H1 (cell line): Measurements from ENCODE around the gene GRK3. TPM values are rescaled to one million over a fixed set of nuclear protein-coding genes. Genes with fewer than 3 reads are reported as not detected.

ENCODE experiments used
- CTCF ChIA-PET: fragments of 300-600 bp; sonication (Branson Sonifier 250); formaldehyde crosslinking; loops from one replicate; lab custom pipeline; 2021; ENCODE audit not compliant: partially characterized antibody; lab: Charles Lee
- POLR2A ChIA-PET: fragments of 300-600 bp; sonication (Branson Sonifier 250); formaldehyde crosslinking; loops from one replicate; lab custom pipeline; 2021; ENCODE audit warnings: inconsistent platforms; ENCODE audit not compliant: partially characterized antibody; lab: Charles Lee
- DNase-seq, 2 experiments: peaks; one replicate each; pipeline versions ENCODE4 v3.0.0 to v3.0.0-alpha.2; 2010 to 2022; ENCODE audit warnings: low spot score in 2 of 2, low read depth in 1 of 2, mixed read lengths in 1 of 2
- FAIRE-seq: peaks from 2 replicates; lab custom pipeline; 2011; peaks lifted over from hg19 to GRCh38; lab: Jason Lieb, UNC
- H2AFZ ChIP-seq: 2 replicates; pipeline ENCODE4 v1.8.1; 2012; ENCODE audit warnings: low read length, inconsistent platforms
- H2AK5ac ChIP-seq: 2 replicates; pipeline ENCODE4 v1.6.1; 2013; ENCODE audit warnings: low read depth, low read length
- H2BK120ac ChIP-seq: replicated peaks from 2 replicates; pipeline ENCODE3; 2013; ENCODE audit warnings: low read depth, low read length, inconsistent platforms
- H2BK12ac ChIP-seq: 2 replicates; pipeline ENCODE4 v1.6.1; 2013; ENCODE audit warnings: low read depth, low read length
- H2BK15ac ChIP-seq: 2 replicates; pipeline ENCODE4 v1.6.1; 2013; ENCODE audit warnings: low read length
- H2BK20ac ChIP-seq: 2 replicates; pipeline ENCODE4 v1.6.1; 2013; ENCODE audit warnings: low read length
- H2BK5ac ChIP-seq: 2 replicates; pipeline ENCODE4 v1.6.1; 2013; ENCODE audit warnings: low read depth, low read length
- H3K14ac ChIP-seq: 2 replicates; pipeline ENCODE4 v1.6.1; 2013; ENCODE audit warnings: inconsistent platforms; ENCODE audit not compliant: insufficient read length
- H3K18ac ChIP-seq: 2 replicates; pipeline ENCODE4 v1.6.1; 2013; ENCODE audit warnings: low read length; ENCODE audit errors: extremely low read depth
- H3K23ac ChIP-seq: 2 replicates; pipeline ENCODE4 v1.6.1; 2013; ENCODE audit warnings: inconsistent platforms; ENCODE audit not compliant: insufficient read length
- H3K23me2 ChIP-seq: 2 replicates; pipeline ENCODE4 v1.6.1; 2013; ENCODE audit warnings: low read depth, low read length
- H3K27ac ChIP-seq: 2 replicates; pipeline ENCODE4 v1.6.1; 2011; ENCODE audit warnings: low read depth, low read length, inconsistent platforms
- H3K27me3 ChIP-seq, 4 experiments: replicated peaks in 1 of 4; 1 replicate in 1 of 4; 2 replicates in 3 of 4; pipeline versions ENCODE4 v1.6.1 to v1.8.1; 2011 to 2013; ENCODE audit warnings: low read length in 3 of 4, mild to moderate bottlenecking in 3 of 4, inconsistent platforms in 2 of 4, mixed read lengths in 2 of 4, moderate library complexity in 1 of 4; ENCODE audit not compliant: control insufficient read depth in 3 of 4, insufficient read depth in 3 of 4; ENCODE audit errors: extremely low read depth in 1 of 4
- H3K36me3 ChIP-seq, 4 experiments: 2 replicates each; pipeline versions ENCODE4 v1.6.1 to v1.8.1; 2011 to 2013; ENCODE audit warnings: mild to moderate bottlenecking in 4 of 4, low read length in 3 of 4, moderate library complexity in 2 of 4, control low read depth in 1 of 4, inconsistent platforms in 1 of 4; ENCODE audit not compliant: insufficient read depth in 4 of 4, control insufficient read depth in 2 of 4
- H3K4ac ChIP-seq: replicated peaks from 2 replicates; pipeline ENCODE3; 2013; ENCODE audit warnings: low read length, low read depth, mixed read lengths, inconsistent platforms; ENCODE audit not compliant: insufficient read length
- H3K4me1 ChIP-seq, 4 experiments: replicated peaks in 1 of 4; 1 replicate in 1 of 4; 2 replicates in 3 of 4; pipeline versions ENCODE4 v1.6.1 to v1.8.1; 2011 to 2013; ENCODE audit warnings: low read length in 3 of 4, inconsistent platforms in 2 of 4, mixed read lengths in 1 of 4; ENCODE audit not compliant: insufficient read depth in 4 of 4, control insufficient read depth in 3 of 4
- H3K4me2 ChIP-seq, 2 experiments: 2 replicates each; pipeline versions ENCODE4 v1.6.1 to v1.8.1; 2011 to 2013; ENCODE audit warnings: low read depth in 2 of 2, low read length in 2 of 2, control low read depth in 1 of 2, inconsistent platforms in 1 of 2, mild to moderate bottlenecking in 1 of 2; ENCODE audit not compliant: insufficient read depth in 1 of 2
- H3K4me3 ChIP-seq, 4 experiments: fragments of 200-600, 300-600 bp in 1 of 4; sonication (generic), shearing (Covaris generic), sonication (Bioruptor Twin) in 1 of 4; 2 replicates each; pipeline versions ENCODE4 v1.5.1 to v1.8.1; 2011 to 2016; ENCODE audit warnings: low read length in 4 of 4, low read depth in 3 of 4, control low read depth in 2 of 4, inconsistent platforms in 2 of 4, mild to moderate bottlenecking in 2 of 4, mixed read lengths in 1 of 4, moderate library complexity in 1 of 4; ENCODE audit not compliant: insufficient read depth in 2 of 4; ENCODE audit errors: extremely low read depth in 1 of 4
- H3K56ac ChIP-seq: replicated peaks from 2 replicates; pipeline ENCODE3; 2013; ENCODE audit warnings: low read depth, mild to moderate bottlenecking, mixed read lengths, low read length, inconsistent platforms; ENCODE audit not compliant: insufficient read length
- H3K79me1 ChIP-seq: 2 replicates; pipeline ENCODE4 v1.6.1; 2013; ENCODE audit warnings: low read depth, low read length, control low read depth
- H3K79me2 ChIP-seq, 2 experiments: 2 replicates each; pipeline versions ENCODE4 v1.6.1 to v1.8.1; 2012 to 2013; ENCODE audit warnings: low read length in 2 of 2, mild to moderate bottlenecking in 2 of 2, inconsistent platforms in 1 of 2; ENCODE audit not compliant: insufficient read depth in 2 of 2, control insufficient read depth in 1 of 2
- H3K9ac ChIP-seq, 4 experiments: replicated peaks in 1 of 4; 1 replicate in 1 of 4; 2 replicates in 3 of 4; pipeline versions ENCODE4 v1.6.1 to v1.8.1; 2011 to 2013; ENCODE audit warnings: low read depth in 3 of 4, low read length in 3 of 4, control low read depth in 2 of 4, mild to moderate bottlenecking in 2 of 4, moderate library complexity in 2 of 4, inconsistent platforms in 1 of 4; ENCODE audit errors: extremely low read depth in 1 of 4
- H3K9me3 ChIP-seq, 2 experiments: 2 replicates each; pipeline versions ENCODE4 v1.6.1 to v1.8.1; 2012 to 2013; ENCODE audit warnings: mild to moderate bottlenecking in 2 of 2, moderate library complexity in 2 of 2, control low read depth in 1 of 2, inconsistent platforms in 1 of 2, low read depth in 1 of 2, low read length in 1 of 2, mixed read lengths in 1 of 2; ENCODE audit not compliant: insufficient read depth in 2 of 2
- H4K20me1 ChIP-seq, 2 experiments: replicated peaks in 1 of 2; 2 replicates each; pipeline versions ENCODE3 to v1.8.1; 2011 to 2013; ENCODE audit warnings: inconsistent platforms in 2 of 2, low read length in 2 of 2, mild to moderate bottlenecking in 1 of 2; ENCODE audit not compliant: insufficient read depth in 2 of 2, control insufficient read depth in 1 of 2
- H4K5ac ChIP-seq: 2 replicates; pipeline ENCODE4 v1.6.1; 2013; ENCODE audit warnings: low read length, low read depth, mixed read lengths, inconsistent platforms; ENCODE audit not compliant: insufficient read length
- H4K8ac ChIP-seq: 2 replicates; pipeline ENCODE4 v1.8.0; 2013; ENCODE audit warnings: mild to moderate bottlenecking, moderate library complexity, low read length, inconsistent platforms; ENCODE audit not compliant: insufficient read depth; ENCODE audit errors: extremely low read depth
- H4K91ac ChIP-seq: replicated peaks from 2 replicates; pipeline ENCODE3; 2013; ENCODE audit warnings: low read length, mixed read lengths, inconsistent platforms; ENCODE audit not compliant: insufficient read length
- EGR1 ChIP-seq: IDR thresholded peaks from 2 replicates; pipeline ENCODE4 v1.6.1; 2011; ENCODE audit warnings: low read depth, low read length, borderline replicate concordance
- MAFK ChIP-seq: IDR thresholded peaks from 2 replicates; pipeline ENCODE4 v1.6.1; 2012; ENCODE audit warnings: low read depth, mild to moderate bottlenecking, improper control_type of control experiment, low read length
- POU5F1 ChIP-seq: IDR thresholded peaks from 2 replicates; pipeline ENCODE4 v1.6.1; 2011; ENCODE audit warnings: low read depth, mild to moderate bottlenecking, low read length, moderate library complexity
- RBBP5 ChIP-seq: IDR thresholded peaks from 2 replicates; pipeline ENCODE4 v1.7.1; 2012; ENCODE audit warnings: low read depth, mild to moderate bottlenecking, inconsistent platforms, low read length, moderate library complexity, borderline replicate concordance
- SIN3A ChIP-seq, 2 experiments: IDR thresholded peaks in 1 of 2; conservative IDR thresholded peaks in 1 of 2; 2 replicates each; pipeline ENCODE4 v1.6.1; 2011 to 2012; ENCODE audit warnings: low read length in 2 of 2, improper control_type of control experiment in 1 of 2, low read depth in 1 of 2, mild to moderate bottlenecking in 1 of 2
- TAF1 ChIP-seq: IDR thresholded peaks from 2 replicates; pipeline ENCODE4 v1.6.1; 2011; ENCODE audit warnings: mild to moderate bottlenecking, low read depth, low read length
- TBP ChIP-seq: IDR thresholded peaks from 2 replicates; pipeline ENCODE4 v1.6.1; 2011; ENCODE audit warnings: low read depth, low read length, improper control_type of control experiment
- WGBS, 2 experiments: shearing (Covaris generic) in 1 of 2; methylation state at CpG; one replicate each; pipeline versions ENCODE4 v1.1.6 to v1.1.7; 2013 to 2015; ENCODE audit warnings: low lambda C conversion rate in 2 of 2, mixed read lengths in 2 of 2, inconsistent platforms in 1 of 2, low coverage in 1 of 2, missing lambda C conversion rate in 1 of 2; ENCODE audit not compliant: insufficient replicate concordance in 2 of 2, insufficient coverage in 1 of 2, insufficient read length in 1 of 2; ENCODE audit errors: extremely low coverage in 1 of 2, missing lambda C conversion rate in 1 of 2; 5-methylcytosine and 5-hydroxymethylcytosine counted together
- polyA plus RNA-seq, 7 experiments: library from polyadenylated mRNA; depleted of rRNA in 3 of 7; stranded (reverse) in 5 of 7; unstranded in 2 of 7; fragments of >200 nt in 5 of 7; fragments of 200-250 nt in 2 of 7; gene quantifications; 1 replicate in 5 of 7; 2 replicates in 1 of 7; 4 replicates in 1 of 7; pipeline versions ENCODE4 v1.2.1 to v1.2.3, GENCODE V29; 2011 to 2013; ENCODE audit warnings: missing spikeins in 2 of 7, mixed read lengths in 2 of 7
- total RNA-seq: library from RNA; stranded (reverse); fragmentation: NEBNext Ultra II Directional; extraction: Animal tissue kit (Norgen Biotek cat#: 25700); gene quantifications from 2 replicates; pipeline ENCODE4 v1.2.1, GENCODE V29; 2021
- TF ChIP-seq, protein P1 (sequence below), 3 experiments: IDR thresholded peaks; 1 replicate in 2 of 3; 2 replicates in 1 of 3; pipeline versions ENCODE4 v1.5.1 to v1.6.1; 2011; ENCODE audit warnings: low read length in 3 of 3, mild to moderate bottlenecking in 3 of 3, inconsistent platforms in 2 of 3, low read depth in 1 of 3, moderate library complexity in 1 of 3; ENCODE audit not compliant: insufficient read depth in 1 of 3; ENCODE audit errors: control extremely low read depth in 1 of 3

GRK3 gene
- total and polyA plus RNA-seq, 2 of the 8 experiments (the other 6 are each of a cell fraction or from before 2014, with no cell fraction given), result 7.5 to 35.3 TPM

GRCh38 chr22:25554238-25554671 is 10.2 kb upstream of the GRK3 start:
- no peak overlapping the region for H3K56ac ChIP-seq
- H2BK120ac ChIP-seq, result no peak overlapping the region
- TF ChIP-seq RBBP5 (no peak), EGR1 (no peak), TBP (no peak), MAFK (no peak), SIN3A (conservative IDR thresholded peaks at IDR 0.05 in 1 of 2, IDR thresholded peaks at IDR 0.05 in 1 of 2; ENCODE audit: low read depth in 1 of 2, low read length in 2 of 2) (no peak), POU5F1 (no peak), TAF1 (no peak)
- TF ChIP-seq, protein P1, sequence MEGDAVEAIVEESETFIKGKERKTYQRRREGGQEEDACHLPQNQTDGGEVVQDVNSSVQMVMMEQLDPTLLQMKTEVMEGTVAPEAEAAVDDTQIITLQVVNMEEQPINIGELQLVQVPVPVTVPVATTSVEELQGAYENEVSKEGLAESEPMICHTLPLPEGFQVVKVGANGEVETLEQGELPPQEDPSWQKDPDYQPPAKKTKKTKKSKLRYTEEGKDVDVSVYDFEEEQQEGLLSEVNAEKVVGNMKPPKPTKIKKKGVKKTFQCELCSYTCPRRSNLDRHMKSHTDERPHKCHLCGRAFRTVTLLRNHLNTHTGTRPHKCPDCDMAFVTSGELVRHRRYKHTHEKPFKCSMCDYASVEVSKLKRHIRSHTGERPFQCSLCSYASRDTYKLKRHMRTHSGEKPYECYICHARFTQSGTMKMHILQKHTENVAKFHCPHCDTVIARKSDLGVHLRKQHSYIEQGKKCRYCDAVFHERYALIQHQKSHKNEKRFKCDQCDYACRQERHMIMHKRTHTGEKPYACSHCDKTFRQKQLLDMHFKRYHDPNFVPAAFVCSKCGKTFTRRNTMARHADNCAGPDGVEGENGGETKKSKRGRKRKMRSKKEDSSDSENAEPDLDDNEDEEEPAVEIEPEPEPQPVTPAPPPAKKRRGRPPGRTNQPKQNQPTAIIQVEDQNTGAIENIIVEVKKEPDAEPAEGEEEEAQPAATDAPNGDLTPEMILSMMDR (IDR thresholded peaks at IDR 0.05; ENCODE audit: control extremely low read depth in 1 of 3, insufficient read depth in 1 of 3, low read depth in 1 of 3, low read length in 3 of 3), result no peak
- TF ChIP-seq, all 59 proteins: peak for 0
- Histone ChIP-seq H3K18ac (no peak overlapping the region), H2BK12ac (no peak overlapping the region), H3K23me2 (peaks cover 2% of the 10 kb centered on the region; the same call in 1 of the 2 replicates), H2BK15ac (no peak overlapping the region), H3K36me3 (no peaks in the 10 kb centered on the region; a peak in 1 of 8 replicates), H4K8ac (no peak overlapping the region), H2AK5ac (no peak overlapping the region), H4K91ac (no peak overlapping the region), H2BK20ac (no peak overlapping the region), H3K4me2 (no peak overlapping the region), H4K5ac (no peak overlapping the region), H2AFZ (no peak overlapping the region), H3K27me3 (no peaks in the 10 kb centered on the region), H3K27ac (no peak overlapping the region), H3K79me2 (no peaks in the 10 kb centered on the region), H2BK5ac (no peak overlapping the region), H3K14ac (no peak overlapping the region), H3K4me1 (peaks cover 0 to 3% (median under 1%) of the 10 kb centered on the region in 4 experiments; a peak in 3 of 7 replicates), H3K79me1 (no peaks in the 10 kb centered on the region), H3K9ac (no peak overlapping the region), H3K4ac (no peak overlapping the region), H3K4me3 (no peak overlapping the region), H3K9me3 (peaks cover 3 to 7% of the 10 kb centered on the region in 2 experiments; a peak in 3 of 4 replicates), H4K20me1 (no peaks in the 10 kb centered on the region), H3K23ac (no peak overlapping the region)
- DNase-seq, result no peak
- 92% methylated on average over 1 of the region's 1 CpG; no CpG with 5 or more reads in 1 of the 2 experiments for WGBS, 2 experiments
- ChIA-PET CTCF (interaction anchor here (0.6 to 1.8 kb wide), 3 partner anchors 10 to 154 kb away, joined by 3 to 12 read pairs (median 3); no protein-coding TSS in a partner anchor), POLR2A (no interaction called here)
- no peak for FAIRE-seq
